Measurements from ENCODE around the gene CROT.

CROT gene

GRCh38 chr7:87369216-87369615, 23.8 kb downstream of the CROT start:
- Mint-ChIP-seq H3K9me3 (no peaks in the 10 kb centered on the region), H3K27ac (peak overlapping the region in 1 of 2 donors; percentile 41), H3K4me1 (no peaks in the 10 kb centered on the region), H3K27me3 (no peaks in the 10 kb centered on the region), H3K4me3 (no peak overlapping the region)
- peak; percentile 94 for ATAC-seq
- peak; percentile 6 to 38 for DNase-seq

GRCh38 chr7:87370660-87371180, 25.3 kb downstream of the CROT start:
- Mint-ChIP-seq H3K27me3 (no peaks in the 10 kb centered on the region), H3K4me1 (no peaks in the 10 kb centered on the region), H3K4me3 (no peak overlapping the region), H3K9me3 (no peaks in the 10 kb centered on the region), H3K27ac (no peak overlapping the region)
- ATAC-seq: no peak
- DNase-seq: no peak

- no peaks in the 10 kb centered on the region for H3K4me1 Mint-ChIP-seq
- no peaks in the 10 kb centered on the region for H3K9me3 Mint-ChIP-seq
- no peak overlapping the region for H3K4me3 Mint-ChIP-seq
- DNase-seq: no peak
- ATAC-seq: no peak
- no peak overlapping the region for H3K27ac Mint-ChIP-seq
- H3K27me3 Mint-ChIP-seq: no peaks in the 10 kb centered on the region
Observed at GRCh38 chr7:87375662-87376435, 30.4 kb downstream of the CROT start.

- H3K27me3 Mint-ChIP-seq: no peaks in the 10 kb centered on the region
- DNase-seq (no peak), ATAC-seq (no peak)
Observed at GRCh38 chr7:87380905-87381304, 35.4 kb downstream of the CROT start.

GRCh38 chr7:87391020-87391701, 45.7 kb downstream of the CROT start:
- Mint-ChIP-seq H3K9me3 (no peaks in the 10 kb centered on the region), H3K27me3 (no peaks in the 10 kb centered on the region), H3K4me3 (no peak overlapping the region), H3K4me1 (peaks cover 17% of the 10 kb centered on the region), H3K27ac (no peak overlapping the region)
- DNase-seq (no peak), ATAC-seq (no peak)

More at GRCh38 chr7:87380905-87381304, 35.4 kb downstream of the CROT start:
- H3K4me3 Mint-ChIP-seq: no peak overlapping the region
- H3K4me1 Mint-ChIP-seq: no peaks in the 10 kb centered on the region
- H3K9me3 Mint-ChIP-seq: peaks cover 6 to 7% of the 10 kb centered on the region in 2 donors
- H3K27ac Mint-ChIP-seq: no peak overlapping the region

GRCh38 chr7:87395442-87396020, 50.1 kb downstream of the CROT start:
- no peak for ATAC-seq
- DNase-seq: no peak
- Mint-ChIP-seq H3K27ac (no peak overlapping the region), H3K9me3 (no peaks in the 10 kb centered on the region), H3K4me3 (no peak overlapping the region), H3K4me1 (peaks cover 17% of the 10 kb centered on the region), H3K27me3 (no peaks in the 10 kb centered on the region)

- Mint-ChIP-seq H3K27me3 (no peaks in the 10 kb centered on the region), H3K4me1 (peaks cover 2% of the 10 kb centered on the region), H3K9me3 (no peaks in the 10 kb centered on the region), H3K27ac (no peak overlapping the region), H3K4me3 (no peak overlapping the region)
- ATAC-seq (no peak), DNase-seq (no peak)
Observed at GRCh38 chr7:87398446-87398845, 53.0 kb downstream of the CROT start.

GRCh38 chr7:87404674-87405073, 59.2 kb downstream of the CROT start:
- DNase-seq: no peak
- Mint-ChIP-seq H3K9me3 (peaks cover 0 to 6% of the 10 kb centered on the region in 2 donors), H3K27ac (no peak overlapping the region), H3K4me3 (no peak overlapping the region), H3K27me3 (peaks cover 12% of the 10 kb centered on the region), H3K4me1 (no peaks in the 10 kb centered on the region)
- ATAC-seq: no peak

- Mint-ChIP-seq H3K27me3 (peaks cover 12% of the 10 kb centered on the region), H3K27ac (no peak overlapping the region), H3K4me3 (no peak overlapping the region), H3K4me1 (no peaks in the 10 kb centered on the region), H3K9me3 (peaks cover 0 to 6% of the 10 kb centered on the region in 2 donors)
- no peak for DNase-seq
- no peak for ATAC-seq
Observed at GRCh38 chr7:87411186-87411585, 65.7 kb downstream of the CROT start.

GRCh38 chr7:87413029-87413428, 67.6 kb downstream of the CROT start:
- ATAC-seq: no peak
- Mint-ChIP-seq H3K4me1 (no peaks in the 10 kb centered on the region), H3K27ac (no peak overlapping the region), H3K4me3 (no peak overlapping the region), H3K9me3 (no peaks in the 10 kb centered on the region), H3K27me3 (peaks cover 6% of the 10 kb centered on the region)
- no peak for DNase-seq

GRCh38 chr7:87413951-87414793, 68.7 kb downstream of the CROT start:
- H3K4me3 Mint-ChIP-seq: no peak overlapping the region
- H3K9me3 Mint-ChIP-seq: no peaks in the 10 kb centered on the region
- DNase-seq (no peak), ATAC-seq (no peak)
- H3K27ac Mint-ChIP-seq: no peak overlapping the region
- H3K27me3 Mint-ChIP-seq: peaks cover 8% of the 10 kb centered on the region
- H3K4me1 Mint-ChIP-seq: no peaks in the 10 kb centered on the region

- ATAC-seq (no peak), DNase-seq (no peak)
- Mint-ChIP-seq H3K27ac (no peak overlapping the region), H3K4me1 (no peaks in the 10 kb centered on the region), H3K27me3 (peaks cover 8% of the 10 kb centered on the region), H3K4me3 (no peak overlapping the region), H3K9me3 (no peaks in the 10 kb centered on the region)
Observed at GRCh38 chr7:87414794-87415188, 69.3 kb downstream of the CROT start.

GRCh38 chr7:87416682-87417587, 71.5 kb downstream of the CROT start:
- peaks cover 8% of the 10 kb centered on the region for H3K27me3 Mint-ChIP-seq
- ATAC-seq: peak; percentile 71
- no peaks in the 10 kb centered on the region for H3K9me3 Mint-ChIP-seq
- H3K27ac Mint-ChIP-seq: no peak overlapping the region
- no peak overlapping the region for H3K4me3 Mint-ChIP-seq
- DNase-seq: peak; percentile 54 to 64
- no peaks in the 10 kb centered on the region for H3K4me1 Mint-ChIP-seq

- no peak for ATAC-seq
- Mint-ChIP-seq H3K4me3 (no peak overlapping the region), H3K27ac (no peak overlapping the region), H3K9me3 (no peaks in the 10 kb centered on the region), H3K4me1 (no peaks in the 10 kb centered on the region), H3K27me3 (peaks cover 8% of the 10 kb centered on the region)
- no peak for DNase-seq
Observed at GRCh38 chr7:87420173-87420572, 74.7 kb downstream of the CROT start.

Data from stimulated activated naive CD8-positive, alpha-beta T cell treated with anti-CD3 and anti-CD28 coated beads, Interleukin-15, amount 100 ng/mL, for 72 hours (primary cell).